Kidney epithelial cell (primary cell): ENCODE data around the gene C1orf94. TPM values are rescaled to one million over a fixed set of nuclear protein-coding genes. Genes with fewer than 3 reads are reported as not detected.
"Not testable (repeated sequence)": the region's sequence is repeated elsewhere in the genome, so short reads cannot be mapped to it uniquely, and the experiment has no call there.

Experiments used
- DNase-seq: peaks from one replicate; pipeline ENCODE4 v3.0.0-alpha.2; 2010; ENCODE audit warnings: low read depth
- H3K27me3 ChIP-seq: 2 replicates; pipeline ENCODE4 v1.6.0; 2011; ENCODE audit warnings: low read length; ENCODE audit not compliant: control insufficient read depth, insufficient read depth
- H3K36me3 ChIP-seq: 2 replicates; pipeline ENCODE4 v1.5.1; 2011; ENCODE audit warnings: low read length; ENCODE audit not compliant: control insufficient read depth, insufficient read depth
- H3K4me3 ChIP-seq: 2 replicates; pipeline ENCODE4 v1.5.1; 2011; ENCODE audit warnings: low read depth, mild to moderate bottlenecking, control low read depth, low read length
- total RNA-seq: library from RNA; depleted of rRNA; stranded (reverse); fragments of >200 nt; gene quantifications from 2 replicates; pipeline ENCODE4 v1.2.3, GENCODE V29; 2015
- TF ChIP-seq, protein P1 (sequence below): IDR thresholded peaks from 2 replicates; pipeline ENCODE4 v1.5.1; 2011; ENCODE audit warnings: mild to moderate bottlenecking, moderate library complexity, low read length, control low read depth, inconsistent platforms; ENCODE audit not compliant: insufficient read depth, poor library complexity, severe bottlenecking

Gene C1orf94
- total RNA-seq, 1 donor from 2014 or later: not detected

DNA sequence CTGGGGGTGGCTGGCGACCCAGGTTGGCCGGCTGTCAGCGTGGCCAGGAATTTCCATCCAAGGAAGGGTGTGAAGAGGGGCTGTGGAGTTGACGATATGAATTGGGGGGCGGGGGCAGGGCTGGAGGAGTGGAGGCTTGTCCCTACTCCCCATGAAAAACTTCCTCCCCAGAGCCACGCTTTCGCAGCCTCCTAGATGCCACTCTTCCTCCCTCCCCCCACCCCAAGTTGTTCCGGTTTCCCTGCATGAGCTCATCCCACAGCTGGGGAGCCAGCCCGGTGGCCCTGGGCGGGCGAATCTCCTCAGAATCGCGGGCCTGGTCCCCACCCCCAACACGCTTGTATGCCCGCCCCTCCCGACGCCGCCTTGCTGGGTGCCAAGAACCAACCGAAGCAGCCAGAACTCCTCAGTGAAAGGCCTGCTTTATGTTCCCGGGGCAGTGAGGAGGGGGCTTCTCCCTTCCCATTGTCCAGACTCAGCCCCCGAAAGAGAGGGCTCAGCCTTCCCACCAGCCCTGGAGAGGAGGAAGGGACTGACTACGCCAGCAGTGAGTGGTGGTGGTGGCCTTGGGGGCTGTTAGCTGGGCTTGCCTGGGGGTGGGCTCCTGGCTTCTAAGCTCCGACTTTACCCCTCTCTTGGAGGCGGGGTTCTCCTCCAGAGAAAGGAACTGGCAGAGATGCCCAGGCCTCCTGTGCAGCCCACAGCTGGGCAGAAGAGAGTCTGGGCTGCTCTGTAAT lies 9.9 kb upstream of the C1orf94 start:
- Histone ChIP-seq H3K4me3 (no peak overlapping the region), H3K27me3 (peaks cover 48% of the 10 kb centered on the region)

DNA sequence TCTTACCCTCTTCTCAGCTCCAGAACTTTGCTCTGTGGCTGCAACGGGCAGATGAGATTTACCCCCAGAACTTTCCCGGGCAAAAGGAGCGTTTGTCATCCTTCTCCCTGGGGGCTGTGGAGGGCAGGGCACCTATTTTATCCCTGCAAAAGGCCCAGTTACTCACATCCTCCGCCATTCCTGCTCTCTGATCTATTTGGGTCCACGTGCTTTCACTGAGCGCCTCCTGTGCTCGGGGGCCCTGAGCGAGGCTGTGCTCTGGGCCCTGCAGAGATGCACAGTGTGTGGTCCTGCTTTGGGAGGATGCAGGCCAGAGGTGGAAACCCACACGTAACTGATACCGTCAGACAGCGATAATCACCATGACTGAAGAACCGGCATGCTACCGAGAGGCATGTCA lies 9.3 kb upstream of the C1orf94 start:
- H3K27me3 ChIP-seq: peaks cover 46% of the 10 kb centered on the region
- H3K4me3 ChIP-seq: no peak overlapping the region
- no peak for DNase-seq
- TF ChIP-seq, protein P1, sequence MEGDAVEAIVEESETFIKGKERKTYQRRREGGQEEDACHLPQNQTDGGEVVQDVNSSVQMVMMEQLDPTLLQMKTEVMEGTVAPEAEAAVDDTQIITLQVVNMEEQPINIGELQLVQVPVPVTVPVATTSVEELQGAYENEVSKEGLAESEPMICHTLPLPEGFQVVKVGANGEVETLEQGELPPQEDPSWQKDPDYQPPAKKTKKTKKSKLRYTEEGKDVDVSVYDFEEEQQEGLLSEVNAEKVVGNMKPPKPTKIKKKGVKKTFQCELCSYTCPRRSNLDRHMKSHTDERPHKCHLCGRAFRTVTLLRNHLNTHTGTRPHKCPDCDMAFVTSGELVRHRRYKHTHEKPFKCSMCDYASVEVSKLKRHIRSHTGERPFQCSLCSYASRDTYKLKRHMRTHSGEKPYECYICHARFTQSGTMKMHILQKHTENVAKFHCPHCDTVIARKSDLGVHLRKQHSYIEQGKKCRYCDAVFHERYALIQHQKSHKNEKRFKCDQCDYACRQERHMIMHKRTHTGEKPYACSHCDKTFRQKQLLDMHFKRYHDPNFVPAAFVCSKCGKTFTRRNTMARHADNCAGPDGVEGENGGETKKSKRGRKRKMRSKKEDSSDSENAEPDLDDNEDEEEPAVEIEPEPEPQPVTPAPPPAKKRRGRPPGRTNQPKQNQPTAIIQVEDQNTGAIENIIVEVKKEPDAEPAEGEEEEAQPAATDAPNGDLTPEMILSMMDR: no peak
- no peaks in the 10 kb centered on the region for H3K36me3 ChIP-seq

More for the DNA sequence above, 9.9 kb upstream of the C1orf94 start:
- TF ChIP-seq, protein P1: no peak
- no peak for DNase-seq
- no peaks in the 10 kb centered on the region for H3K36me3 ChIP-seq

DNA sequence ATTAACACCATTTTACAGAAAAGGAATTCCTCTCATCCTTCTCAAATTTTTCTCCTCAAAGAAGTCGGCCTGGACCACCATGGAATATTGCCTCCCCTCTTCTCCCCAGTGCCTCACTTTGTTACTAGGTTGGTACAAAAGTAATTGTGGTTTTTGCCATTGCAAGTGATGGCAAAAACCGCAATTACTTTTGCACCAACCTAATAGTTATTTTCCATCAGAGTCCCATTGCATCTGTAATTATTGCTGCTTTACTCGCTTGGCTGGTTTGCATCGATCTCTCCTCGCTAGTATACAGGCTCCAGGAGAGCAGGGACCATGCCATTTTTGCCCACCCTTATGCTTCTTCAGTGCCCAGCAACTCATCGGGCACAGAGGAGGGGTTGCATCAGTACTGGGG lies 963 bp upstream of the C1orf94 start:
- TF ChIP-seq, protein P1: no peak

DNA sequence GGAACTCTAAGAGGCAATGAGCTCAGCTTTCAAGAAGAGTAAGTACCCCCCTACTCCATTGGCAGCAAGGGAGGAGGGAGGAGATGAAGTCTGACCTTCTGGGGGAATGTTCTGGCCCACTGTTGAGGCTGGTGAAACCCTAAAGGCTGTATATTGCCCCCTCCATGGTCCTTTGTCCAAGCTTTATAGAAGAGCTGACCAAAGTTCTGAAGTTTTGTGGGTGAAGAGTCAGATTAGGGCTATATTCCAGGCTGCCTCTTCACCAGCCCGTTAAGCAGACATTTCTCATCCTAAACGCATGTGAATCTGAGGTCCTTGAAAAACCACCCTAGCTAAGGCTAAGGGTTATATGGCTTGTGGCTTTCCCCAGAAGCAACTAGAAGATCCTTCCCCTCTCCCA lies 1.4 kb downstream of the C1orf94 start:
- TF ChIP-seq, protein P1: no peak
- H3K36me3 ChIP-seq: no peaks in the 10 kb centered on the region

More for the DNA sequence above, 963 bp upstream of the C1orf94 start:
- no peak for DNase-seq
- H3K4me3 ChIP-seq: no peak overlapping the region
- H3K27me3 ChIP-seq: peaks cover 36% of the 10 kb centered on the region
- no peaks in the 10 kb centered on the region for H3K36me3 ChIP-seq

DNA sequence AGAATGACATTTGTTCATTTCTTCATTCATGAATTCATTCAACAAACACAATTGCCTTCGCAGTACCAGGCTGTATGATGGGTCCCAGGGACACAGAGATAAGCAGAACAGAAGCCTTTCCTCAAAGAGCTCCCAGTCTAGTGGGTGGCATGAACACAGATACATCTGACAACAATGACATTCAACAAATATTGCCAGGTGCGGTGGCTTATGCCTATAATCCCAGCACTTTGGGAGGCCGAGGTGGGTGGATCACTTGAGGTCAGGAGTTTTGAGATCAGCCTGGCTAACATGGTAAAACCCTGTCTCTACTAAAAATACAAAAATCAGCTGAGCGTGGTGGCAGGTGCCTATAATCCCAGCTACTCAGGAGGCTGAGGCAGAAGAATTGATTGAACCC lies 6.7 kb downstream of the C1orf94 start:
- H3K27me3 ChIP-seq, H3K4me3 ChIP-seq, H3K36me3 ChIP-seq, DNase-seq: not testable (repeated sequence)

More for the DNA sequence above, 1.4 kb downstream of the C1orf94 start:
- Histone ChIP-seq H3K27me3 (peaks cover 34% of the 10 kb centered on the region), H3K4me3 (no peak overlapping the region)
- DNase-seq: no peak

DNA sequence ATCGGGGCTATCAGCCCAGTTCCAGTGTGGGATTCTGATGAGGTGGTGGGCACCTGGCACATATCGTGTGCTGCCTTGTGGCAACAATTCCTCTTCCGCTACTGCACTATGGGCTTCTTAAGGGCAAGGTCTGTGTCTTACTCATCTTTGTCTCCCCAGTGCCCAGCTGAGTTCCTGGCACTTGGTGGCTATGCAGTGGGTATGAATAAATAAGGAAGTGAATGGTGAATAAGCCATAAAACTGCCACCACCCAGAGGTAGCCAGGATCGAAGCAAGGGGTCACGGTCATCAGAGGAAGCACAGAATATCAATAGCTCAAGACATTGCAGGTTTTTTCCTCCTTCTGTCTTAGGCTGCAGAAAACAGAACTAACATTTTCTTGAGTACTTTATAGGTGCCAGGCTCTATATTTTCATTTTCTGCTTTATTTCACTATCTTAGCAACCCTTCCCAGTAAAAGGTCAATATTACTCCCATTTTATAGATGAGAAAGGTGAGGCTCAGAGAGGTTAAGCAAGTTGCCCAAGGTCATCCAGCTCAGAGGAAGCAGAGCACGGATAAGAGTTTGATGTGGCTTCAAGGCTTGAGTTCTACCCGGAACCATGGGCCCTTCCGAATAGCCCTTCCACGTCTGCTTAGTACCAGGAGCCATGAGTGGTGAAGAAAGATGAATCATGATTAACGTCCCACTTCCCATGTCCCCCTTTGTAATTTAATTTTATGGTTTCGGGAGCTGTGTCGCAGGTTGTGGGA lies 10.2 kb downstream of the C1orf94 start:
- Histone ChIP-seq H3K27me3 (peaks cover 2% of the 10 kb centered on the region), H3K4me3 (no peak overlapping the region), H3K36me3 (no peaks in the 10 kb centered on the region)
- DNase-seq: no peak
- TF ChIP-seq, protein P1: no peak
